Fibroblast of lung (primary cell): ENCODE results near the gene SPRR2E. TPM values are rescaled to one million over a fixed set of nuclear protein-coding genes. Genes with fewer than 3 reads are reported as not detected.

Experiments
- DNase-seq, 2 donors: peaks; one replicate each; pipeline versions ENCODE4 v3.0.0 to v3.0.0-alpha.2; 2010; ENCODE audit warnings: low read depth in 2 of 2
- H2AFZ ChIP-seq: 2 replicates; pipeline ENCODE4 v1.5.1; 2012; ENCODE audit warnings: low read length, control low read depth, inconsistent platforms
- H3K27ac ChIP-seq: 2 replicates; pipeline ENCODE4 v1.5.1; 2011; ENCODE audit warnings: low read length, control low read depth; ENCODE audit not compliant: insufficient read depth
- H3K27me3 ChIP-seq: 2 replicates; pipeline ENCODE4 v1.5.1; 2011; ENCODE audit warnings: mild to moderate bottlenecking, low read length; ENCODE audit not compliant: control insufficient read depth, insufficient read depth
- H3K36me3 ChIP-seq: 2 replicates; pipeline ENCODE4 v1.5.1; 2011; ENCODE audit warnings: low read length; ENCODE audit not compliant: control insufficient read depth, insufficient read depth
- H3K4me1 ChIP-seq: 2 replicates; pipeline ENCODE4 v1.5.1; 2011; ENCODE audit warnings: low read length; ENCODE audit not compliant: control insufficient read depth, insufficient read depth; ENCODE audit errors: extremely low read depth
- H3K4me2 ChIP-seq: 2 replicates; pipeline ENCODE4 v1.5.1; 2011; ENCODE audit warnings: low read length, control low read depth; ENCODE audit not compliant: insufficient read depth; ENCODE audit errors: extremely low read depth
- H3K4me3 ChIP-seq, 4 experiments: fragments of 200-600 bp in 1 of 4; sonication (generic) in 1 of 4; replicated peaks in 1 of 4; 2 replicates each; pipeline ENCODE4 v1.5.1; 2011 to 2016; ENCODE audit warnings: low read length in 4 of 4, low read depth in 3 of 4, mild to moderate bottlenecking in 3 of 4, control low read depth in 2 of 4, inconsistent platforms in 1 of 4, mixed read lengths in 1 of 4; ENCODE audit not compliant: insufficient read depth in 1 of 4; ENCODE audit errors: control extremely low read depth in 1 of 4
- H3K79me2 ChIP-seq: 2 replicates; pipeline ENCODE4 v1.5.1; 2012; ENCODE audit warnings: mild to moderate bottlenecking, low read length, inconsistent platforms; ENCODE audit not compliant: control insufficient read depth, insufficient read depth
- H3K9ac ChIP-seq: 2 replicates; pipeline ENCODE4 v1.5.1; 2011; ENCODE audit warnings: mild to moderate bottlenecking, low read length, control low read depth; ENCODE audit not compliant: insufficient read depth
- H3K9me3 ChIP-seq: 2 replicates; pipeline ENCODE4 v1.5.1; 2012; ENCODE audit warnings: low read depth, low read length; ENCODE audit not compliant: control insufficient read depth, insufficient read depth
- H4K20me1 ChIP-seq: 2 replicates; pipeline ENCODE4 v1.5.1; 2011; ENCODE audit warnings: low read length; ENCODE audit not compliant: control insufficient read depth, insufficient read depth; ENCODE audit errors: extremely low read depth
- CTCF ChIP-seq, 2 donors: IDR thresholded peaks in 1 of 2; conservative IDR thresholded peaks in 1 of 2; 1 replicate in 1 of 2; 2 replicates in 1 of 2; pipeline ENCODE4 v1.5.1; 2011 to 2012; ENCODE audit warnings: low read length in 2 of 2, control low read depth in 1 of 2, inconsistent platforms in 1 of 2, low read depth in 1 of 2, mild to moderate bottlenecking in 1 of 2
- EZH2 ChIP-seq: IDR thresholded peaks from 2 replicates; pipeline ENCODE4 v1.5.1; 2012; ENCODE audit warnings: low read length, control low read depth, mild to moderate bottlenecking; ENCODE audit errors: missing control alignments
- polyA plus RNA-seq, 2 donors: library from polyadenylated mRNA; depleted of rRNA in 1 of 2; stranded (reverse) in 1 of 2; unstranded in 1 of 2; fragments of >200 nt; gene quantifications; 2 replicates each; pipeline ENCODE4 v1.2.1, GENCODE V29; 2011 to 2012; ENCODE audit warnings: missing spikeins in 1 of 2
- total RNA-seq: library from RNA; depleted of rRNA; stranded (reverse); fragments of >200 nt; gene quantifications from 2 replicates; pipeline ENCODE4 v1.2.1, GENCODE V29; 2014

The SPRR2E gene
- total and polyA plus RNA-seq, 2 donors (not counting 1 experiment from before 2014, with no cell fraction given) = not detected

GRCh38 chr1:153081736-153082135 lies 12.6 kb downstream of the SPRR2E start:
- H3K9me3 ChIP-seq = no peaks in the 10 kb centered on the region
- H2AFZ ChIP-seq = no peak overlapping the region
- DNase-seq = peak in 1 of 2 donors; percentile 19
- H3K36me3 ChIP-seq = no peaks in the 10 kb centered on the region
- TF ChIP-seq EZH2 = no peak
- no peaks in the 10 kb centered on the region for H3K27me3 ChIP-seq
- H3K4me1 ChIP-seq = no peaks in the 10 kb centered on the region
- no peak overlapping the region for H3K9ac ChIP-seq
- no peaks in the 10 kb centered on the region for H3K79me2 ChIP-seq
- H3K4me2 ChIP-seq = no peak overlapping the region
- no peak overlapping the region for H3K27ac ChIP-seq
- no peak overlapping the region for H3K4me3 ChIP-seq
- no peaks in the 10 kb centered on the region for H4K20me1 ChIP-seq

- H3K9ac ChIP-seq = no peak overlapping the region
- H3K27ac ChIP-seq = no peak overlapping the region
- H3K4me2 ChIP-seq = no peak overlapping the region
- H3K9me3 ChIP-seq = no peaks in the 10 kb centered on the region
- H4K20me1 ChIP-seq = no peaks in the 10 kb centered on the region
- H3K36me3 ChIP-seq = no peaks in the 10 kb centered on the region
- H3K4me1 ChIP-seq = no peaks in the 10 kb centered on the region
- no peak overlapping the region for H3K4me3 ChIP-seq
- DNase-seq = no peak
- no peak for TF ChIP-seq EZH2
- no peak for TF ChIP-seq CTCF (conservative IDR thresholded peaks at IDR 0.05 in 1 of 2, IDR thresholded peaks at IDR 0.05 in 1 of 2; ENCODE audit: low read depth in 1 of 2, low read length in 2 of 2)
- H3K79me2 ChIP-seq = no peaks in the 10 kb centered on the region
- H2AFZ ChIP-seq = no peak overlapping the region
- no peaks in the 10 kb centered on the region for H3K27me3 ChIP-seq
These were observed 21.3 kb downstream of the SPRR2E start for GRCh38 chr1:153072806-153073726.

GRCh38 chr1:153071511-153071910 lies 22.8 kb downstream of the SPRR2E start, which contains the start of gene SPRR2B:
TSS of gene SPRR2B (minus strand) at chr1:153071611. CDS start at chr1:153070839, 772 bp downstream.
- no peak within 1 kb of the TSS for H3K9ac ChIP-seq
- no peak for DNase-seq
- H3K79me2 ChIP-seq = no peaks in the 10 kb centered on the region
- H2AFZ ChIP-seq = no peak within 1 kb of the TSS
- H4K20me1 ChIP-seq = no peaks in the 10 kb centered on the region
- H3K36me3 ChIP-seq = no peaks in the 10 kb centered on the region
- H3K4me2 ChIP-seq = no peak within 1 kb of the TSS
- no peaks in the 10 kb centered on the region for H3K4me1 ChIP-seq
- H3K27ac ChIP-seq = no peak within 1 kb of the TSS
- H3K27me3 ChIP-seq = no peaks in the 10 kb centered on the region
- TF ChIP-seq EZH2 (no peak), CTCF (conservative IDR thresholded peaks at IDR 0.05 in 1 of 2, IDR thresholded peaks at IDR 0.05 in 1 of 2; ENCODE audit: low read depth in 1 of 2, low read length in 2 of 2) (no peak)
- no peaks in the 10 kb centered on the region for H3K9me3 ChIP-seq
- no peak within 1 kb of the TSS for H3K4me3 ChIP-seq
